OCI-LY1 (cell line): ENCODE measurements around the gene MCTP2.
A peak's percentile ranks its signal among the peaks of the same experiment; 100 is the strongest.

Source experiments
- H2AFZ ChIP-seq: fragments of 200-600 bp; sonication (generic), shearing (Covaris generic); 2 replicates; pipeline ENCODE4 v1.6.0; 2014; ENCODE audit warnings: antibody characterized with exemption, mild to moderate bottlenecking, low read length
- H3F3A ChIP-seq: fragments of 200-600 bp; sonication (generic), shearing (Covaris generic); 2 replicates; pipeline ENCODE4 v1.6.0; 2014; ENCODE audit warnings: mild to moderate bottlenecking, antibody characterized with exemption, low read length, moderate library complexity; ENCODE audit not compliant: insufficient read depth
- H3K27ac ChIP-seq: fragments of 200-600 bp; sonication (generic); 2 replicates; pipeline ENCODE4 v1.5.1; 2014; ENCODE audit warnings: low read length, mixed run types, mild to moderate bottlenecking, low read depth; ENCODE audit not compliant: poor library complexity, severe bottlenecking
- H3K27me3 ChIP-seq: fragments of 200-600 bp; sonication (generic); 2 replicates; pipeline ENCODE4 v1.6.0; 2014; ENCODE audit warnings: antibody characterized with exemption, mild to moderate bottlenecking, low read length, moderate library complexity; ENCODE audit not compliant: insufficient read depth
- H3K36me3 ChIP-seq: fragments of 200-600 bp; sonication (generic); 2 replicates; pipeline ENCODE4 v1.6.1; 2014; ENCODE audit warnings: mild to moderate bottlenecking, antibody characterized with exemption, low read length, moderate library complexity, mixed read lengths; ENCODE audit not compliant: insufficient read depth
- H3K4me1 ChIP-seq: fragments of 200-600 bp; sonication (generic); 2 replicates; pipeline ENCODE4 v1.5.1; 2014; ENCODE audit warnings: mild to moderate bottlenecking, low read length, moderate library complexity; ENCODE audit not compliant: insufficient read depth, severe bottlenecking
- H3K4me2 ChIP-seq: fragments of 200-600 bp; sonication (generic), shearing (Covaris generic); 2 replicates; pipeline ENCODE4 v1.6.1; 2014; ENCODE audit warnings: low read length
- H3K4me3 ChIP-seq: fragments of 200-600 bp; sonication (generic); 2 replicates; pipeline ENCODE4 v1.5.1; 2014; ENCODE audit warnings: low read length, low read depth, mild to moderate bottlenecking, mixed read lengths; ENCODE audit not compliant: poor library complexity, severe bottlenecking
- H3K79me2 ChIP-seq: fragments of 200-600 bp; shearing (Covaris generic); 2 replicates; pipeline ENCODE4 v1.6.1; 2016; ENCODE audit warnings: mixed run types, low read length, mixed read lengths; ENCODE audit not compliant: insufficient read depth
- H3K9ac ChIP-seq: fragments of 200-600 bp; sonication (generic), shearing (Covaris generic); 2 replicates; pipeline ENCODE4 v1.6.1; 2014; ENCODE audit warnings: mild to moderate bottlenecking, low read length, mixed read lengths
- H3K9me2 ChIP-seq: fragments of 200-600 bp; sonication (generic), shearing (Covaris generic); 2 replicates; pipeline ENCODE4 v1.6.1; 2014; ENCODE audit warnings: low read depth, mild to moderate bottlenecking, low read length, mixed read lengths
- H3K9me3 ChIP-seq: fragments of 200-600 bp; shearing (Covaris generic); 2 replicates; pipeline ENCODE4 v1.6.1; 2014; ENCODE audit warnings: low read length, mixed read lengths
- H4K20me1 ChIP-seq: fragments of 200-600 bp; sonication (generic), shearing (Covaris generic); 2 replicates; pipeline ENCODE4 v1.6.0; 2016; ENCODE audit warnings: mild to moderate bottlenecking, low read length; ENCODE audit not compliant: insufficient read depth
- CTCF ChIP-seq: fragments of 200-600 bp; sonication (generic), shearing (Covaris generic); IDR thresholded peaks from 2 replicates; pipeline ENCODE4 v1.5.1; 2017; ENCODE audit warnings: mild to moderate bottlenecking, antibody characterized with exemption, low read length, moderate library complexity, mixed read lengths
- EZH2 ChIP-seq: fragments of 200-600 bp; sonication (generic), shearing (Covaris generic); IDR thresholded peaks from 2 replicates; pipeline ENCODE4 v1.8.0; 2017; ENCODE audit warnings: borderline replicate concordance, mixed run types, mild to moderate bottlenecking, antibody characterized with exemption, low read length, moderate library complexity, mixed read lengths

Gene MCTP2

DNA sequence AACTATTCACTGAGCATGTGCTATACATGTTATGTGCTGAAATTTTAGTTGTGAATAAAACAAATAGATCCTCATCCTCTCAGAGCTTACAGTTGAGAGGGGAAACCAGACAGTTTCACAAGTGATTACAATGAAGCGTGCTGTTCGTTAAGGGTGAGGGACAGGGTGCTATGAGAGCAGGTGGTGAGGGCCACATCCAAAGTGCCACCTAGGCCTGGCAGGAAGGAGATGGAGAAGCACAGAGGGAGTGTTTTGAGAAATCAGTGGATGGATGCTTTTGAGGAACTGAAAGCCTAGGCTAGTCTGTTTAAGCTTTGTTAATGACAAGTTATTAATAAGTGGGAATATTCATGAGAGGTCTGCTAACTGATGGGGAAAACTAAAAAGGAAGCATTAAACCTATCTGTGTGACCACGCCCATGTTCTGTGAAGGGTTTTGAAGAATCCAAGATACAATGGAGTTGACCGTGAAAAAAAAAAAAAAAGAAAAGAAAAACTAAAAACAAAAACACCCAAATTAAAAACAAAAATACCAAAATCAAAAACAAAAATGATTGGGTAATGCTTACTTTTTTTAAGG lies 7.3 kb downstream of the MCTP2 start:
- no peak overlapping the region for H2AFZ ChIP-seq
- 0 out of 2 replicates have a peak, but pooled peaks cover 3% of the 10 kb centered on the region for H3K36me3 ChIP-seq
- 0 out of 2 replicates have a peak, but pooled peaks cover 5% of the 10 kb centered on the region for H3F3A ChIP-seq
- TF ChIP-seq EZH2 (no peak), CTCF (no peak)
- H3K9me3 ChIP-seq, result no peaks in the 10 kb centered on the region
- no peak overlapping the region for H3K4me3 ChIP-seq
- H4K20me1 ChIP-seq, result no peaks in the 10 kb centered on the region
- no peaks in the 10 kb centered on the region for H3K9me2 ChIP-seq
- no peak overlapping the region for H3K9ac ChIP-seq
- H3K4me2 ChIP-seq, result peak overlapping the region; percentile 34
- H3K27ac ChIP-seq, result peak overlapping the region; percentile 64
- H3K27me3 ChIP-seq, result no peaks in the 10 kb centered on the region
- peaks cover 79% of the 10 kb centered on the region for H3K4me1 ChIP-seq
- peaks cover 66% of the 10 kb centered on the region for H3K79me2 ChIP-seq

DNA sequence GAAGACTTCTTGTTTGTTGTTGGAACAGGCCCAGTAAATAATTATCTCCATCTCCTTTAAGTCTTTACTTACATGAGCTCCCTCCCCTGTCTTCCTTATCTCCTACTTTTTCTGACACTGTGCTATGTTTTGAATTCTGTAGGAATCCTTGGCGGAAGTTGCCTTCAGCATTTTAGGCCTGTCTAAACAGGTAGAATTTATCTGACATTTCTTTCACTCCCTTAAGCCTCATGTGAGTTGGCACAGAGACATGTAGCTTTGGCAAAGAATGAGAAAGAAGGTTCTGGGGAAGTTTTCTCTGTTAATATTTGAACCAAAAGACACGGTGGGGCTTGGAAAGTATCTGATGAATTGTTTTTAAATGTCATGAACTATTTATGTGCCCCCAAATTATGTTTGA lies 8.1 kb downstream of the MCTP2 start:
- Histone ChIP-seq H3K79me2 (peaks cover 59% of the 10 kb centered on the region), H3K4me2 (no peak overlapping the region), H2AFZ (no peak overlapping the region), H3K4me3 (no peak overlapping the region), H3K9me2 (no peaks in the 10 kb centered on the region), H4K20me1 (no peaks in the 10 kb centered on the region), H3K4me1 (peaks cover 70% of the 10 kb centered on the region), H3K27ac (peak overlapping the region; percentile 64), H3K9ac (no peak overlapping the region), H3F3A (0 out of 2 replicates have a peak, but pooled peaks cover 5% of the 10 kb centered on the region), H3K36me3 (0 out of 2 replicates have a peak, but pooled peaks cover 3% of the 10 kb centered on the region), H3K9me3 (no peaks in the 10 kb centered on the region), H3K27me3 (no peaks in the 10 kb centered on the region)
- TF ChIP-seq EZH2 (no peak), CTCF (no peak)

- Histone ChIP-seq H3K27ac (peak overlapping the region; percentile 7), H3K79me2 (peaks cover 58% of the 10 kb centered on the region), H3K36me3 (0 out of 2 replicates have a peak, but pooled peaks cover 3% of the 10 kb centered on the region), H3F3A (0 out of 2 replicates have a peak, but pooled peaks cover 5% of the 10 kb centered on the region), H3K27me3 (no peaks in the 10 kb centered on the region), H3K9me2 (no peaks in the 10 kb centered on the region), H3K4me3 (no peak overlapping the region), H3K4me2 (no peak overlapping the region), H3K4me1 (peaks cover 60% of the 10 kb centered on the region), H3K9me3 (no peaks in the 10 kb centered on the region), H4K20me1 (no peaks in the 10 kb centered on the region), H2AFZ (no peak overlapping the region), H3K9ac (no peak overlapping the region)
- TF ChIP-seq EZH2, result no peak
Observed at GRCh38 chr15:94240480-94240879, 9.1 kb downstream of the MCTP2 start.

- H3K79me2 ChIP-seq, result peaks cover 67% of the 10 kb centered on the region
Observed at GRCh38 chr15:94242257-94242656, 10.9 kb downstream of the MCTP2 start.

More at GRCh38 chr15:94242257-94242656, 10.9 kb downstream of the MCTP2 start:
- Histone ChIP-seq H3K4me2 (no peak overlapping the region), H3K4me3 (no peak overlapping the region), H3K9me3 (no peaks in the 10 kb centered on the region), H3K27me3 (no peaks in the 10 kb centered on the region), H4K20me1 (no peaks in the 10 kb centered on the region), H2AFZ (no peak overlapping the region), H3F3A (0 out of 2 replicates have a peak, but pooled peaks cover 5% of the 10 kb centered on the region), H3K9me2 (no peaks in the 10 kb centered on the region), H3K9ac (no peak overlapping the region), H3K4me1 (peaks cover 58% of the 10 kb centered on the region), H3K36me3 (0 out of 2 replicates have a peak, but pooled peaks cover 3% of the 10 kb centered on the region), H3K27ac (peak overlapping the region; percentile 28)
- TF ChIP-seq EZH2 (no peak), CTCF (no peak)
